WTC11 (cell line): ENCODE measurements around the gene GDPD3. TPM values are rescaled to one million over a fixed set of nuclear protein-coding genes. Genes with fewer than 3 reads are reported as not detected.

Source experiments
- ATAC-seq: fragments of 200-7000 bp; cut with Tn5 transposase; 2 replicates; pipeline ENCODE4 v1.10.0; 2021; ENCODE audit warnings: mild to moderate bottlenecking, moderate library complexity
- CTCF ChIA-PET: fragments of 300-600 bp; sonication (Branson Sonifier 250); formaldehyde crosslinking; loops from one replicate; lab custom pipeline; 2021; ENCODE audit warnings: antibody characterized with exemption; lab: Charles Lee
- POLR2A ChIA-PET: fragments of 350-600 bp; sonication (Branson Sonifier 250); formaldehyde crosslinking; loops from one replicate; lab custom pipeline; 2021; ENCODE audit warnings: antibody characterized with exemption; lab: Charles Lee
- DNase-seq: peaks from one replicate; pipeline ENCODE4 v3.0.0; 2021; ENCODE audit warnings: low spot score
- H3K27ac Mint-ChIP-seq: 2 replicates; pipeline ENCODE4 v1.8.0; 2021; ENCODE audit warnings: mixed read lengths
- H3K27me3 Mint-ChIP-seq: 2 replicates; pipeline ENCODE4 v1.8.0; 2021; ENCODE audit warnings: low read depth, mild to moderate bottlenecking, moderate library complexity, mixed read lengths
- H3K36me3 Mint-ChIP-seq: 2 replicates; pipeline ENCODE4 v1.8.0; 2021; ENCODE audit warnings: mixed read lengths
- H3K4me1 Mint-ChIP-seq: 2 replicates; pipeline ENCODE4 v1.8.0; 2022; ENCODE audit warnings: mixed read lengths
- H3K4me3 Mint-ChIP-seq: 2 replicates; pipeline ENCODE4 v1.8.0; 2021; ENCODE audit warnings: mild to moderate bottlenecking, moderate library complexity, mixed read lengths
- H3K9me3 Mint-ChIP-seq: 2 replicates; pipeline ENCODE4 v1.8.0; 2021; ENCODE audit warnings: mixed read lengths
- ARID4B ChIP-seq: sonication (generic); formaldehyde crosslinking; IDR thresholded peaks from 2 replicates; pipeline ENCODE4 v1.8.0; 2023; ENCODE audit warnings: missing genetic modification reagents, mild to moderate bottlenecking, borderline replicate concordance
- ATF6 ChIP-seq: sonication (generic); formaldehyde crosslinking; IDR thresholded peaks from 2 replicates; pipeline ENCODE4 v1.8.1; 2023; ENCODE audit warnings: mild to moderate bottlenecking, missing genetic modification reagents
- CREM ChIP-seq: sonication (generic); formaldehyde crosslinking; IDR thresholded peaks from 2 replicates; pipeline ENCODE4 v1.8.1; 2022; ENCODE audit warnings: mild to moderate bottlenecking, missing genetic modification reagents, moderate library complexity
- GTF2I ChIP-seq: fragments of 250-450 bp; sonication (Bioruptor Pico); conservative IDR thresholded peaks from 2 replicates; pipeline ENCODE4 v1.4.0; 2021; ENCODE audit warnings: mild to moderate bottlenecking
- NFE2L1 ChIP-seq: sonication (generic); formaldehyde crosslinking; IDR thresholded peaks from 2 replicates; pipeline ENCODE4 v1.8.1; 2023; ENCODE audit warnings: missing genetic modification reagents
- NR1H2 ChIP-seq: sonication (generic); formaldehyde crosslinking; IDR thresholded peaks from 2 replicates; pipeline ENCODE4 v1.9.0; 2021; ENCODE audit warnings: mild to moderate bottlenecking, moderate library complexity, missing genetic modification reagents
- PREB ChIP-seq: sonication (generic); formaldehyde crosslinking; IDR thresholded peaks from 2 replicates; pipeline ENCODE4 v1.8.1; 2022; ENCODE audit warnings: mild to moderate bottlenecking, missing genetic modification reagents, moderate library complexity, borderline replicate concordance
- RELA ChIP-seq: sonication (generic); formaldehyde crosslinking; IDR thresholded peaks from 2 replicates; pipeline ENCODE4 v1.8.1; 2022; ENCODE audit warnings: missing genetic modification reagents, mild to moderate bottlenecking, borderline replicate concordance
- TEAD1 ChIP-seq: sonication (generic); formaldehyde crosslinking; IDR thresholded peaks from 2 replicates; pipeline ENCODE4 v1.8.0; 2022; ENCODE audit warnings: mild to moderate bottlenecking, missing genetic modification reagents
- TEAD4 ChIP-seq: sonication (generic); formaldehyde crosslinking; IDR thresholded peaks from 2 replicates; pipeline ENCODE4 v1.8.0; 2022; ENCODE audit warnings: mild to moderate bottlenecking, missing genetic modification reagents
- ZNF317 ChIP-seq: sonication (generic); formaldehyde crosslinking; IDR thresholded peaks from 2 replicates; pipeline ENCODE4 v1.8.1; 2023; ENCODE audit warnings: low read depth, mild to moderate bottlenecking, moderate library complexity, missing genetic modification reagents, borderline replicate concordance
- ZNF423 ChIP-seq: fragments of 250-450 bp; sonication (Bioruptor Pico); IDR thresholded peaks from 2 replicates; pipeline ENCODE4 v2.1.2; 2022; ENCODE audit warnings: mild to moderate bottlenecking, moderate library complexity
- total RNA-seq: library from RNA; stranded (reverse); gene quantifications from 3 replicates; pipeline ENCODE4 v1.2.3, GENCODE V29; 2021
- TF ChIP-seq, protein P1 (sequence below): sonication (generic); formaldehyde crosslinking; IDR thresholded peaks from 2 replicates; pipeline ENCODE4 v1.8.1; 2023; ENCODE audit warnings: mild to moderate bottlenecking, missing genetic modification reagents, moderate library complexity
- TF ChIP-seq, protein P2 (sequence below): sonication (generic); formaldehyde crosslinking; IDR thresholded peaks from 2 replicates; pipeline ENCODE4 v1.8.0; 2022; ENCODE audit warnings: missing genetic modification reagents
- TF ChIP-seq, protein P3 (sequence below): sonication (generic); formaldehyde crosslinking; IDR thresholded peaks from 2 replicates; pipeline ENCODE4 v1.8.0; 2022; ENCODE audit warnings: mild to moderate bottlenecking, missing genetic modification reagents
- TF ChIP-seq, protein P4 (sequence below): sonication (generic); formaldehyde crosslinking; IDR thresholded peaks from 2 replicates; pipeline ENCODE4 v1.8.0; 2022; ENCODE audit warnings: mild to moderate bottlenecking, missing genetic modification reagents

GDPD3 gene
- total RNA-seq, 1 experiment from 2014 or later = 2.5 TPM

GRCh38 chr16:30063278-30063892 is 50.0 kb downstream of the GDPD3 start:
- Mint-ChIP-seq H3K27ac (no peak overlapping the region; the same call in 1 of the 2 replicates), H3K4me3 (peak overlapping the region; percentile 96), H3K36me3 (peaks cover 17% of the 10 kb centered on the region), H3K27me3 (no peaks in the 10 kb centered on the region), H3K9me3 (no peaks in the 10 kb centered on the region), H3K4me1 (peaks cover 29% of the 10 kb centered on the region)
- ChIA-PET POLR2A (interaction anchor here (0.7 to 1.3 kb wide), 2 partner anchors 8 to 284 kb away, joined by 4 to 5 read pairs; no protein-coding TSS in a partner anchor), CTCF (interaction anchor here (0.9 to 5.1 kb wide), 8 partner anchors 9 to 346 kb away, joined by 3 to 89 read pairs (median 6); partner anchors contain the start of genes TBX6 and TLCD3B)
- ATAC-seq (no peak), DNase-seq (no peak)
- TF ChIP-seq ZNF423 = no peak

GRCh38 chr16:30060836-30061554 is 52.3 kb downstream of the GDPD3 start:
- no peak overlapping the region; the same call in 1 of the 2 replicates for H3K27ac Mint-ChIP-seq
- TF ChIP-seq NFE2L1 (CRISPR knock-in tag) (no peak), ARID4B (no peak), RELA (CRISPR knock-in tag) (no peak), TEAD4 (CRISPR knock-in tag) (no peak), TEAD1 (CRISPR knock-in tag) (no peak), ZNF317 (CRISPR knock-in tag) (no peak), NR1H2 (CRISPR knock-in tag) (no peak), CREM (CRISPR knock-in tag) (no peak), GTF2I (CRISPR knock-in tag) (no peak), PREB (CRISPR knock-in tag) (no peak), ATF6 (CRISPR knock-in tag) (no peak)
- TF ChIP-seq, protein P1, sequence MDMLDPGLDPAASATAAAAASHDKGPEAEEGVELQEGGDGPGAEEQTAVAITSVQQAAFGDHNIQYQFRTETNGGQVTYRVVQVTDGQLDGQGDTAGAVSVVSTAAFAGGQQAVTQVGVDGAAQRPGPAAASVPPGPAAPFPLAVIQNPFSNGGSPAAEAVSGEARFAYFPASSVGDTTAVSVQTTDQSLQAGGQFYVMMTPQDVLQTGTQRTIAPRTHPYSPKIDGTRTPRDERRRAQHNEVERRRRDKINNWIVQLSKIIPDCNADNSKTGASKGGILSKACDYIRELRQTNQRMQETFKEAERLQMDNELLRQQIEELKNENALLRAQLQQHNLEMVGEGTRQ (CRISPR knock-in tag) = no peak
- TF ChIP-seq, protein P2, sequence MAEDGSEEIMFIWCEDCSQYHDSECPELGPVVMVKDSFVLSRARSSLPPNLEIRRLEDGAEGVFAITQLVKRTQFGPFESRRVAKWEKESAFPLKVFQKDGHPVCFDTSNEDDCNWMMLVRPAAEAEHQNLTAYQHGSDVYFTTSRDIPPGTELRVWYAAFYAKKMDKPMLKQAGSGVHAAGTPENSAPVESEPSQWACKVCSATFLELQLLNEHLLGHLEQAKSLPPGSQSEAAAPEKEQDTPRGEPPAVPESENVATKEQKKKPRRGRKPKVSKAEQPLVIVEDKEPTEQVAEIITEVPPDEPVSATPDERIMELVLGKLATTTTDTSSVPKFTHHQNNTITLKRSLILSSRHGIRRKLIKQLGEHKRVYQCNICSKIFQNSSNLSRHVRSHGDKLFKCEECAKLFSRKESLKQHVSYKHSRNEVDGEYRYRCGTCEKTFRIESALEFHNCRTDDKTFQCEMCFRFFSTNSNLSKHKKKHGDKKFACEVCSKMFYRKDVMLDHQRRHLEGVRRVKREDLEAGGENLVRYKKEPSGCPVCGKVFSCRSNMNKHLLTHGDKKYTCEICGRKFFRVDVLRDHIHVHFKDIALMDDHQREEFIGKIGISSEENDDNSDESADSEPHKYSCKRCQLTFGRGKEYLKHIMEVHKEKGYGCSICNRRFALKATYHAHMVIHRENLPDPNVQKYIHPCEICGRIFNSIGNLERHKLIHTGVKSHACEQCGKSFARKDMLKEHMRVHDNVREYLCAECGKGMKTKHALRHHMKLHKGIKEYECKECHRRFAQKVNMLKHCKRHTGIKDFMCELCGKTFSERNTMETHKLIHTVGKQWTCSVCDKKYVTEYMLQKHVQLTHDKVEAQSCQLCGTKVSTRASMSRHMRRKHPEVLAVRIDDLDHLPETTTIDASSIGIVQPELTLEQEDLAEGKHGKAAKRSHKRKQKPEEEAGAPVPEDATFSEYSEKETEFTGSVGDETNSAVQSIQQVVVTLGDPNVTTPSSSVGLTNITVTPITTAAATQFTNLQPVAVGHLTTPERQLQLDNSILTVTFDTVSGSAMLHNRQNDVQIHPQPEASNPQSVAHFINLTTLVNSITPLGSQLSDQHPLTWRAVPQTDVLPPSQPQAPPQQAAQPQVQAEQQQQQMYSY (CRISPR knock-in tag) = no peak
- TF ChIP-seq, protein P3, sequence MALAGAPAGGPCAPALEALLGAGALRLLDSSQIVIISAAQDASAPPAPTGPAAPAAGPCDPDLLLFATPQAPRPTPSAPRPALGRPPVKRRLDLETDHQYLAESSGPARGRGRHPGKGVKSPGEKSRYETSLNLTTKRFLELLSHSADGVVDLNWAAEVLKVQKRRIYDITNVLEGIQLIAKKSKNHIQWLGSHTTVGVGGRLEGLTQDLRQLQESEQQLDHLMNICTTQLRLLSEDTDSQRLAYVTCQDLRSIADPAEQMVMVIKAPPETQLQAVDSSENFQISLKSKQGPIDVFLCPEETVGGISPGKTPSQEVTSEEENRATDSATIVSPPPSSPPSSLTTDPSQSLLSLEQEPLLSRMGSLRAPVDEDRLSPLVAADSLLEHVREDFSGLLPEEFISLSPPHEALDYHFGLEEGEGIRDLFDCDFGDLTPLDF (CRISPR knock-in tag) = no peak
- TF ChIP-seq, protein P4, sequence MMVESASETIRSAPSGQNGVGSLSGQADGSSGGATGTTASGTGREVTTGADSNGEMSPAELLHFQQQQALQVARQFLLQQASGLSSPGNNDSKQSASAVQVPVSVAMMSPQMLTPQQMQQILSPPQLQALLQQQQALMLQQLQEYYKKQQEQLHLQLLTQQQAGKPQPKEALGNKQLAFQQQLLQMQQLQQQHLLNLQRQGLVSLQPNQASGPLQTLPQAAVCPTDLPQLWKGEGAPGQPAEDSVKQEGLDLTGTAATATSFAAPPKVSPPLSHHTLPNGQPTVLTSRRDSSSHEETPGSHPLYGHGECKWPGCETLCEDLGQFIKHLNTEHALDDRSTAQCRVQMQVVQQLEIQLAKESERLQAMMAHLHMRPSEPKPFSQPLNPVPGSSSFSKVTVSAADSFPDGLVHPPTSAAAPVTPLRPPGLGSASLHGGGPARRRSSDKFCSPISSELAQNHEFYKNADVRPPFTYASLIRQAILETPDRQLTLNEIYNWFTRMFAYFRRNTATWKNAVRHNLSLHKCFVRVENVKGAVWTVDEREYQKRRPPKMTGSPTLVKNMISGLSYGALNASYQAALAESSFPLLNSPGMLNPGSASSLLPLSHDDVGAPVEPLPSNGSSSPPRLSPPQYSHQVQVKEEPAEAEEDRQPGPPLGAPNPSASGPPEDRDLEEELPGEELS (CRISPR knock-in tag) = no peak

More at GRCh38 chr16:30060836-30061554, 52.3 kb downstream of the GDPD3 start:
- POLR2A ChIA-PET = interaction anchor here (0.7 kb wide), 1 partner anchor 468 kb away, joined by 8 read pairs; no protein-coding TSS in a partner anchor
- ATAC-seq = no peak
- no peaks in the 10 kb centered on the region for H3K9me3 Mint-ChIP-seq
- CTCF ChIA-PET = interaction anchor here (0.7 to 1.2 kb wide), 5 partner anchors 29 to 361 kb away, joined by 3 to 5 read pairs (median 3); partner anchors contain the start of gene TMEM219
- peaks cover 17% of the 10 kb centered on the region for H3K4me1 Mint-ChIP-seq
- H3K36me3 Mint-ChIP-seq = no peaks in the 10 kb centered on the region
- no peak overlapping the region for H3K4me3 Mint-ChIP-seq
- peaks cover 3% of the 10 kb centered on the region; the same call in 1 of the 2 replicates for H3K27me3 Mint-ChIP-seq
- DNase-seq = no peak
